ENCODE results near the gene CDC42BPB.

- TF ChIP-seq SP1 (CRISPR knock-in tag; conservative IDR thresholded peaks at IDR 0.05) (no peak), FOXJ3 (CRISPR knock-in tag; IDR thresholded peaks at IDR 0.05; ENCODE audit: borderline replicate concordance) (no peak), PRDM15 (CRISPR knock-in tag; IDR thresholded peaks at IDR 0.05) (no peak), ARID4B (CRISPR knock-in tag; IDR thresholded peaks at IDR 0.05; ENCODE audit: borderline replicate concordance) (no peak), HMGA2 (CRISPR knock-in tag; IDR thresholded peaks at IDR 0.05) (no peak), CTCF (IDR thresholded peaks at IDR 0.05) (no peak), USF2 (CRISPR knock-in tag; IDR thresholded peaks at IDR 0.05) (no peak), ZNF396 (CRISPR knock-in tag; IDR thresholded peaks at IDR 0.05; ENCODE audit: borderline replicate concordance) (no peak), TP53 (CRISPR knock-in tag; IDR thresholded peaks at IDR 0.05) (no peak), E2F1 (CRISPR knock-in tag; IDR thresholded peaks at IDR 0.05) (no peak), NR3C1 (CRISPR knock-in tag; conservative IDR thresholded peaks at IDR 0.05; ENCODE audit: low read depth) (no peak), TCF7 (CRISPR knock-in tag; IDR thresholded peaks at IDR 0.05; ENCODE audit: low read depth) (no peak)
These were observed 173.8 kb downstream of the CDC42BPB start for GRCh38 chr14:102883554-102883953.

All from WTC11 (cell line).